Measurements from ENCODE around the gene CCDC88C. TPM values are rescaled to one million over a fixed set of nuclear protein-coding genes. Genes with fewer than 3 reads are reported as not detected.
A peak's percentile ranks its signal among the peaks of the same experiment; 100 is the strongest.

The CCDC88C gene
- total RNA-seq, 2 experiments from 2014 or later = 73.0 to 74.7 TPM

DNA sequence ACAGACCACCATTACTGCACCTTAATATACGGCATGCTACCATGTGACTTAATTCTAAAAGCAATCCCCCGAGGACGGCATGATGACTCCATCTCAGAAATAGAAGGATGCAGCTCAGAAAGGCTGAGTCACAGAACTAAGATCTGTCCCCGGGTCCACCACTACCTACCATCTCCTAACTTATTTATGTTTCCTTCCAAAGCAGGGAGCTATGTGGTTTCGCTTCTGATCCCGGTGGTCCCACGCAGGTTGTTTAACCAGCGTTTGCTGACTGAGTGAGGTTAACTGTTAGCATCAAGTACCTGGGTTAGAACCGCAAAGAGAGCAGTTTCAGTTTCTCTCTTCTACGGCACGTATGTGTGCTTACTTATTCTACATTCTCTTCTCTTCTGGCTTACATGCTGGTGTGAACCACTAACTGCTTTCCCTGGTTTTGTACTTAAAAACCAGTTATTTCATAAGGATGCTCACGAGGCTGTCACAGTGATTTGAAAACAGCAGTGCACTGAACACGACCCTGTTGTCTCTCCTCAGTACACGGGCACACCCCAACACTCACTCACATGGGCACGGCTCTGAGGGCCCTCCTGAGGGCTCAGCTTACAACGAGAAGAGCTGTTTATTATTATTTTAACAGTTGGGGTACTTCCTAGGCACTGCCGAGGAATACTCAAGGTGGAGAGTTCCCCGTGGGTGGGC lies 66.7 kb downstream of the CCDC88C start:
- CTCF ChIA-PET = interaction anchor here (0.8 to 4.3 kb wide), 15 partner anchors 10 to 684 kb away, joined by 3 to 58 read pairs (median 4); partner anchors contain the start of gene CCDC88C
- H3K4me1 Mint-ChIP-seq (ENCODE audit: low read depth) = peaks cover 93% of the 10 kb centered on the region
- peaks cover 4% of the 10 kb centered on the region for H3K36me3 Mint-ChIP-seq
- peak overlapping the region; percentile 68 for H3K4me3 Mint-ChIP-seq
- H3K27me3 Mint-ChIP-seq = no peaks in the 10 kb centered on the region
- POLR2A ChIA-PET = interaction anchor here (1.3 to 5.0 kb wide), 11 partner anchors 10 to 123 kb away, joined by 5 to 46 read pairs (median 10); partner anchors contain the start of gene CCDC88C
- H3K27ac Mint-ChIP-seq = peak overlapping the region; percentile 88
- DNase-seq = peak; percentile 86
- H3K9me3 Mint-ChIP-seq = no peaks in the 10 kb centered on the region
- intact Hi-C loops (cut with micrococcal nuclease) = no loop called here

- Mint-ChIP-seq H3K27me3 (no peaks in the 10 kb centered on the region), H3K36me3 (peaks cover 4% of the 10 kb centered on the region), H3K9me3 (no peaks in the 10 kb centered on the region), H3K4me3 (peak overlapping the region; percentile 68), H3K27ac (peak overlapping the region; percentile 88), H3K4me1 (ENCODE audit: low read depth) (peaks cover 90% of the 10 kb centered on the region)
- ChIA-PET CTCF (interaction anchor here (0.8 to 4.3 kb wide), 15 partner anchors 10 to 508 kb away, joined by 3 to 58 read pairs (median 4); partner anchors contain the start of gene CCDC88C), POLR2A (interaction anchor here (0.5 to 5.0 kb wide), 12 partner anchors 10 to 357 kb away, joined by 3 to 46 read pairs (median 10); partner anchors contain the start of gene CCDC88C)
- intact Hi-C loops (cut with micrococcal nuclease) = no loop called here
- DNase-seq = no peak
Observed at GRCh38 chr14:91350483-91350812, 67.2 kb downstream of the CCDC88C start.

GRCh38 chr14:91349481-91350074 lies 68.0 kb downstream of the CCDC88C start:
- CTCF ChIA-PET = interaction anchor here (0.7 to 4.3 kb wide), 14 partner anchors 9 to 103 kb away, joined by 3 to 58 read pairs (median 4); partner anchors contain the start of gene CCDC88C
- Mint-ChIP-seq H3K9me3 (no peaks in the 10 kb centered on the region), H3K4me3 (peak overlapping the region; percentile 68), H3K36me3 (peaks cover 4% of the 10 kb centered on the region), H3K4me1 (ENCODE audit: low read depth) (peaks cover 82% of the 10 kb centered on the region), H3K27ac (peak overlapping the region; percentile 88), H3K27me3 (no peaks in the 10 kb centered on the region)
- intact Hi-C loops (cut with micrococcal nuclease) = loop anchor here (1.0 kb wide), 7 partner anchors 24 to 103 kb away; no protein-coding TSS in a partner anchor
- peak; percentile 89 for DNase-seq
- POLR2A ChIA-PET = interaction anchor here (0.6 to 5.0 kb wide), 17 partner anchors 11 to 528 kb away, joined by 3 to 46 read pairs (median 6); partner anchors contain the start of genes CCDC88C and GPR68

DNA sequence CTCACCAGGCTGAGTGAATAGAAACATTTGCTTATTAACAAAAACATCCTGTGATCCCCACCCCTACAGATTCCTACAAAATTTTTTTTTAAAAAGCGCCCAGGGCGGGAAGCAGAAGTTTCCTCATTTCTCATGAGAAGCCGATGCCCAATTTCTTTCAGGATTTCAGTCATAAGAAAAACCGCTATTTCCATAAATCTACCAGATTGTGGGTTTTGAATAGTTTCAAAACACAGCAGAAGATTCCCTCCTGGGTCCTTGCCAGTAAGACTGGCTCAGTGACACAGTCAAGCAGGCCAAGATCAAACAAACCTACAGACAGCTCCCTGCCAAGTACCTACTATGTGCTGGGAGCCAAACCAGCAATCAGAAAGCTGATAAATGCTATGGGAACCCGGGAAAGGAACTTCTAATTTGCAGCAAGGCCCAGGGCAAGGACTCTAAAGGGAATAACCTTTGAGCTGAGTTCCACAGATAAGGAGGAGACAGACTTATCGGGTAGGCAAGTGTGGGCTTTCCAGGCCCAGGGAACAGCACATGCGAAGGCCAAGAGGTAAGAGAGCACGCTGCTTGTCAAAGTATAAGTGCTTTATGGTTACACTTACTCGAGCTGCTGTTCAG lies 68.7 kb downstream of the CCDC88C start:
- intact Hi-C loops (cut with micrococcal nuclease) = loop anchor here (1.0 kb wide), 7 partner anchors 24 to 103 kb away; no protein-coding TSS in a partner anchor
- no peaks in the 10 kb centered on the region for H3K9me3 Mint-ChIP-seq
- POLR2A ChIA-PET = interaction anchor here (0.6 to 5.0 kb wide), 16 partner anchors 11 to 121 kb away, joined by 3 to 46 read pairs (median 7); partner anchors contain the start of genes CCDC88C and GPR68

GRCh38 chr14:91346838-91347173 lies 70.8 kb downstream of the CCDC88C start:
- ChIA-PET POLR2A (no interaction called here), CTCF (interaction anchor here (1.8 kb wide), 1 partner anchor 23 kb away, joined by 11 read pairs; no protein-coding TSS in a partner anchor)
- no peak overlapping the region for H3K4me3 Mint-ChIP-seq
- H3K9me3 Mint-ChIP-seq = no peaks in the 10 kb centered on the region
- intact Hi-C loops (cut with micrococcal nuclease) = no loop called here
- peaks cover 60% of the 10 kb centered on the region for H3K4me1 Mint-ChIP-seq (ENCODE audit: low read depth)
- peaks cover 4% of the 10 kb centered on the region for H3K36me3 Mint-ChIP-seq
- DNase-seq = no peak
- no peaks in the 10 kb centered on the region for H3K27me3 Mint-ChIP-seq
- peak overlapping the region; percentile 34 for H3K27ac Mint-ChIP-seq

More for the DNA sequence above, 68.7 kb downstream of the CCDC88C start:
- CTCF ChIA-PET = interaction anchor here (0.7 to 4.3 kb wide), 12 partner anchors 9 to 68 kb away, joined by 3 to 58 read pairs (median 4); partner anchors contain the start of gene CCDC88C
- Mint-ChIP-seq H3K27ac (peak overlapping the region; percentile 88), H3K4me3 (peak overlapping the region; percentile 68), H3K36me3 (peaks cover 4% of the 10 kb centered on the region), H3K4me1 (ENCODE audit: low read depth) (peaks cover 80% of the 10 kb centered on the region), H3K27me3 (no peaks in the 10 kb centered on the region)
- peak; percentile 39 for DNase-seq

DNA sequence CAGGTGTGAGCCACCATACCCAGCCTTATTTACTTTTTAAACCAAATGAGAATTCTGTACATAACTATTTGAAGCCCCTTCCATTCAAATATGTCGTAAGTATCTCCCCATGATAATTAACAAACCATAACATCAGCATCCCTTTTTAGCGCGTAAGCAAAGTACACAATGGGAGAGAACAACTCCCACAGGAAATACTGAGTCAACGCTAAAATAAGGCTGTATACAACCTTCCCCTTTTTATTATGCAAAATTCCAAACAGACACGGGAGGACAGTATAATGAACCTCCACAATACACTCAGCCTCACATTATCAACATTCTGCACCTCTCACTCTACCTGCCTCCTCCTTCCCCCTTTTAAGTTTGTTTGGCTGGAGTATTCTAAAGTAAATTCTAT lies 73.5 kb downstream of the CCDC88C start:
- peaks cover 34% of the 10 kb centered on the region for H3K4me1 Mint-ChIP-seq (ENCODE audit: low read depth)
- intact Hi-C loops (cut with micrococcal nuclease) = no loop called here

DNA sequence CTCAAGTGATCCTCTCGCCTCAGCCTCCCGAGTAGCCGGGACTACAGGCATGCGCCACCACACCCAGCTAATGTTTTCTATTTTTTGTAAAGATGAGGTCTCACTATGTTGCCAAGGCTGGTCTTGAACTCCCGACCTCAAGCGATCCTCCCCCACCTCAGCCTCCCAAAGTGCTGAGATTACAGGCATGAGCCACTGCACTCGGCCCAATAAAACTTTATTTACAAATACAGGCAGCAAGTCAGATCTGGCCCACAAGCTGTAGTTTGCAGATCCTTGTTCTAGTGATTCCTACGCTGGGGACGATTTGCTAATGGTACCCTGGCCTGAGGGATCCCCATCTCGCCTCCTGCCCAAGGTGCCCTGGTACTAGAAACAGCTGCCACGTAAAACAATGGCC lies 74.6 kb downstream of the CCDC88C start:
- ChIA-PET POLR2A (interaction anchor here (0.6 kb wide), 1 partner anchor 149 kb away, joined by 3 read pairs; no protein-coding TSS in a partner anchor), CTCF (interaction anchor here (3.4 kb wide), 1 partner anchor 20 kb away, joined by 14 read pairs; no protein-coding TSS in a partner anchor)
- Mint-ChIP-seq H3K4me1 (ENCODE audit: low read depth) (peaks cover 24% of the 10 kb centered on the region), H3K4me3 (no peak overlapping the region), H3K36me3 (peaks cover 10% of the 10 kb centered on the region), H3K27ac (peak overlapping the region; percentile 34), H3K9me3 (no peaks in the 10 kb centered on the region), H3K27me3 (no peaks in the 10 kb centered on the region)
- intact Hi-C loops (cut with micrococcal nuclease) = no loop called here
- no peak for DNase-seq

More for the DNA sequence above, 73.5 kb downstream of the CCDC88C start:
- DNase-seq = no peak
- H3K36me3 Mint-ChIP-seq = peaks cover 10% of the 10 kb centered on the region
- ChIA-PET CTCF (no interaction called here), POLR2A (no interaction called here)
- H3K27me3 Mint-ChIP-seq = no peaks in the 10 kb centered on the region
- H3K4me3 Mint-ChIP-seq = no peak overlapping the region
- H3K9me3 Mint-ChIP-seq = no peaks in the 10 kb centered on the region
- no peak overlapping the region for H3K27ac Mint-ChIP-seq

DNA sequence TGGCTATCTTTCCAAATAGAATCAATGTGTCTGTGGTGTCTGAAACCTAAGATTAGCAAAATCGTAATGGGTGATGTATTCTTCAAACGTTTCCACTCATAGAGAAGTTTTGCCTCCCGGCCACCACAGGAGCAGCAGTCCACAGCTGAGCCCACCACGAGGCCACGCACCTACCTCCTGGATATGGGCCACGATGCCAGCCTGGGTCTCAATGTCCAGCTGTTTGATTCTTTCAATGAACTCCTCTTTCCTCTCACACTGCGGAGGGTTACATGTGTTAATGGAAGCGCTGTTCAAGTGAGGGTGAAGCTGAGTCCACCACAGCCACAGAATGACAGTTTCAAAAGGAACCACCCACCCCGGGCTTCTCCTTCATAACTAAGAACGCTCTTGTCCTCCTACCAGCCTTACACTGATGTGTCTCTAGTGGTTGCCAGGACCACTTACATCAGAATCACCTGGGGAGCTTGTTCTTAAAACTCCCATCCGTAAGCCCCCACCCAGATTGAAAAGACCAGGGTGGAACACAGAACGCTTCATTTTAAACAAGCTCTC lies 75.3 kb downstream of the CCDC88C start:
- intact Hi-C loops (cut with micrococcal nuclease) = no loop called here

DNA sequence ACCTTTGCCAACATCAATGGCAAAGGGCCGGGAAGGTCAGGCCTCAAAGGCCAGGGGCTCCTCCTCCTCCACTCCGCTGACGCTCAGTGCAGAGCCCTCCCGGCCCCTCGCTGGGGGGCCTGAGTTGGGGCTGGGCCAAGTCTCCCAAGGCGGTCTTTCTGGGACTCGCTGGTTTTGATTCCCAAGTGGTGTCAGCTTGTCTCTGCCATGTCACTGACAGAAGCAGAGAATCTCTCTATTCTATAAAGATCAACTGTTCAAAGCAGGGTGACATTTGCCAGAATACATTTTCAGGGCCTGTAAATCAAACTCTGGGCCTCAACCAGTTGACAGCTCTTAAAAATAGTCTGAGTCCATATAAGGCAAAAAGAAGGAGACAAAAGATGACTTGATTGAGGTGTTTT lies 75.9 kb downstream of the CCDC88C start:
- H3K4me1 Mint-ChIP-seq (ENCODE audit: low read depth) = peaks cover 16% of the 10 kb centered on the region
- intact Hi-C loops (cut with micrococcal nuclease) = no loop called here
- peaks cover 8% of the 10 kb centered on the region for H3K36me3 Mint-ChIP-seq
- CTCF ChIA-PET = interaction anchor here (0.9 to 3.4 kb wide), 3 partner anchors 18 to 56 kb away, joined by 3 to 14 read pairs (median 3); no protein-coding TSS in a partner anchor
- H3K4me3 Mint-ChIP-seq = no peak overlapping the region
- no peaks in the 10 kb centered on the region for H3K9me3 Mint-ChIP-seq
- no peaks in the 10 kb centered on the region for H3K27me3 Mint-ChIP-seq
- POLR2A ChIA-PET = no interaction called here
- no peak for DNase-seq
- no peak overlapping the region for H3K27ac Mint-ChIP-seq

More for the DNA sequence above, 75.3 kb downstream of the CCDC88C start:
- ChIA-PET POLR2A (no interaction called here), CTCF (interaction anchor here (0.9 to 3.4 kb wide), 3 partner anchors 19 to 57 kb away, joined by 3 to 14 read pairs (median 3); no protein-coding TSS in a partner anchor)
- Mint-ChIP-seq H3K27me3 (no peaks in the 10 kb centered on the region), H3K4me1 (ENCODE audit: low read depth) (peaks cover 21% of the 10 kb centered on the region), H3K27ac (no peak overlapping the region), H3K4me3 (no peak overlapping the region), H3K36me3 (peaks cover 12% of the 10 kb centered on the region), H3K9me3 (no peaks in the 10 kb centered on the region)
- no peak for DNase-seq

- POLR2A ChIA-PET = no interaction called here
Observed at GRCh38 chr14:91341334-91341733, 76.3 kb downstream of the CCDC88C start.

GRCh38 chr14:91339671-91340369 lies 77.8 kb downstream of the CCDC88C start:
- intact Hi-C loops (cut with micrococcal nuclease) = no loop called here
- CTCF ChIA-PET = no interaction called here
- Mint-ChIP-seq H3K4me3 (no peak overlapping the region), H3K27ac (no peak overlapping the region), H3K9me3 (no peaks in the 10 kb centered on the region), H3K36me3 (peaks cover 15% of the 10 kb centered on the region), H3K4me1 (ENCODE audit: low read depth) (peaks cover 5% of the 10 kb centered on the region), H3K27me3 (no peaks in the 10 kb centered on the region)
- POLR2A ChIA-PET = no interaction called here
- no peak for DNase-seq

More at GRCh38 chr14:91341334-91341733, 76.3 kb downstream of the CCDC88C start:
- DNase-seq = no peak
- Mint-ChIP-seq H3K9me3 (no peaks in the 10 kb centered on the region), H3K36me3 (peaks cover 8% of the 10 kb centered on the region), H3K4me1 (ENCODE audit: low read depth) (peaks cover 12% of the 10 kb centered on the region), H3K4me3 (no peak overlapping the region), H3K27me3 (no peaks in the 10 kb centered on the region), H3K27ac (no peak overlapping the region)
- CTCF ChIA-PET = interaction anchor here (0.9 to 3.4 kb wide), 4 partner anchors 9 to 56 kb away, joined by 3 to 14 read pairs (median 4); no protein-coding TSS in a partner anchor
- intact Hi-C loops (cut with micrococcal nuclease) = no loop called here

Measured in activated CD4-positive, alpha-beta memory T cell treated with anti-CD3 and anti-CD28 coated beads for 36 hours (primary cell).